ENCODE measurements around the gene MRPL49.

Gene MRPL49

DNA sequence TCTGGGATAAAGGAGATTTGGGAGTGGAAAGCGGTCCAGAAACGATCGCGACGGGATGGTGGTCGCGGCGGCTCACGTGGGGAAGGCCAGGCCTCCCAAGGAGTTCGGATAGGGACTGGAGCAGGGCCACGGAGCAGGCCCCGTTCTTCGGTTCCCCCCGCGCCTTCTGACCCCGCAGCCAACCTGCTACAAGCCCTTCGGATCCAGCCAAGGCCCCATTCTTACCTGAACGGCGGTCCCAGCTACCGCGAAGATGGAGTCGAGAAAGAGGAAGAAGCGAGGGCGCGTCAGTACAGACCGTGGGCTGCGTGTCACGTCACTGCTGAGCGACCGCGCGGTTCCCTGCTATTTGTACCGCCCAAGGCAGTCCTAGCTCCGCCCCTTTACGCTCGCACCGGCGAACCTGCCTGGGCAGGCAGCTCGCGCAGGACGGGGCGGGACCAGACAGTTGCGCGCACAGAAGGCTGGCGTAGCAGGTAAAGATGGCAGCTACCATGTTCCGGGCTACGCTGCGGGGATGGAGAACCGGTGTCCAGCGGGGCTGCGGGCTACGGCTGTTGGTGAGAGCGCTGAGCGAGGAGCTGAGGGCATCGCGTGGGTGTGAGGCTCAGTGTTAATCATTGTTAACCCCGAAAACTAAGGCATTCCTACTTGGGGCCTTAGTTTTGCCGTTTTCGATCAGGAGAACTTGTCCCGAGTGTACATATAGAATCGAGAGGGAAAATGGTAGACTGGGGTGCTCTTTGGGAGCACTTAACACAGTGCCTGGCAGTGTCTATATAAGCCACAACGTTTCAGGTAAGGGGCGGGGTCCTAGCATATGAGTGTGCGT is at the start of gene MRPL49, which contains the start of gene FAU:
Gene MRPL49, plus strand, starts transcription at position 457 of the 832 bp plus-strand sequence. Its CDS starts 26 bp downstream, at position 483.
Gene FAU, minus strand, starts transcription at position 270 of the 832 bp plus-strand sequence. CDS start 321 bp downstream, outside the sequence.
- Histone ChIP-seq H3K4me3 (peak within 1 kb of the TSS; percentile 77), H3K27ac (peak within 1 kb of the TSS; percentile 92 to 97)
- TF ChIP-seq CTCF (IDR thresholded peaks at IDR 0.05) = no peak
- DNase-seq (ENCODE audit: low spot score) = peak; percentile 98

DNA sequence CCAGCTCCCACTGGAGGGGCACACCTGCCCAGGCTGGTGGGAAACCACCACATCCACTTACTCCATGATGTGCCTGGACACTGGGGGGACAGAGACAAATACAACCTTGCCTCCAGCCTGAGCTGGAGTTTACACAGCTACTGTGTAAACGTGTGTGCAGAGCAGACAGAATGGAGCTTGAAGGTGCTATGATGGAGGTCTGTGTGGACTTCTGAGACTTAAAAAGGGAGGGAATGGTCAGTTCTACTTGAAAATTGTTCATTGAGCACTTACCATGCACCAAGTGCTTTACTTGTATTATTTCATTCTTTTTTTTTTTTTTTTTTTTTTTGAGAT is 49.5 kb upstream of the MRPL49 start:
- DNase-seq (ENCODE audit: low spot score) = no peak
- Histone ChIP-seq H3K27ac (no peak overlapping the region), H3K4me3 (no peak overlapping the region)
- no peak for TF ChIP-seq CTCF (IDR thresholded peaks at IDR 0.05)

- no peak for DNase-seq (ENCODE audit: low spot score)
- Histone ChIP-seq H3K27ac (no peak overlapping the region), H3K4me3 (no peak overlapping the region)
- no peak for TF ChIP-seq CTCF (IDR thresholded peaks at IDR 0.05)
Measured at GRCh38 chr11:65077451-65077850, 44.7 kb upstream of the MRPL49 start.

DNA sequence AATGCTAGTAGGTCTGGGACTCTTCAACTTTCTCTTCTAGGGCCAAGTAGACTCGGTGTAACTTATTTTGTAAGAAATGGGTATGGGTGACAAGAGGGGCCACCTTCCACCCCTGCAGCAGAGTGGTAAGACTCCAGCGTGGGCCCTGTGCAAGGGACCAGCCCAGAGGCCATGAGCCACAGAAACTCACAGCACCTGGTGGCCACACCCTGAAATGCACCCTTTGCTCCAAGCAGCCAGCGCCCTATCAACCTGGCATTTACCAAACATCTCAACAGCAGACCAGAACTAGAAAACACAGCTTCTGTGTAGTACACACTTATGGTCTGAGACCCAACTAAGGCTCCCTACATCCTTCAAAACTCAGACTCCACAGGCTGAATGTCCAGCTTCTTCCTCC is 44.0 kb upstream of the MRPL49 start:
- no peak for DNase-seq (ENCODE audit: low spot score)
- TF ChIP-seq CTCF (IDR thresholded peaks at IDR 0.05) = no peak
- no peak overlapping the region for H3K27ac ChIP-seq

GRCh38 chr11:65078786-65079342 is 43.3 kb upstream of the MRPL49 start:
- TF ChIP-seq CTCF (IDR thresholded peaks at IDR 0.05) = no peak
- no peak overlapping the region for H3K27ac ChIP-seq
- no peak for DNase-seq (ENCODE audit: low spot score)
- no peak overlapping the region for H3K4me3 ChIP-seq

More for the DNA sequence above, 44.0 kb upstream of the MRPL49 start:
- H3K4me3 ChIP-seq = no peak overlapping the region

GRCh38 chr11:65083134-65083833 is 38.8 kb upstream of the MRPL49 start:
- no peak for DNase-seq (ENCODE audit: low spot score)
- Histone ChIP-seq H3K4me3 (peak overlapping the region; percentile 85), H3K27ac (peak overlapping the region; percentile 94 to 97)
- TF ChIP-seq CTCF (IDR thresholded peaks at IDR 0.05) = no peak
